ENCODE measurements around the gene HPSE.
"Not testable (repeated sequence)": the region's sequence is repeated elsewhere in the genome, so short reads cannot be mapped to it uniquely, and the experiment has no call there.

The HPSE gene

GRCh38 chr4:83329521-83330110, 5.0 kb downstream of the HPSE start:
- DNase-seq, result no peak

DNA sequence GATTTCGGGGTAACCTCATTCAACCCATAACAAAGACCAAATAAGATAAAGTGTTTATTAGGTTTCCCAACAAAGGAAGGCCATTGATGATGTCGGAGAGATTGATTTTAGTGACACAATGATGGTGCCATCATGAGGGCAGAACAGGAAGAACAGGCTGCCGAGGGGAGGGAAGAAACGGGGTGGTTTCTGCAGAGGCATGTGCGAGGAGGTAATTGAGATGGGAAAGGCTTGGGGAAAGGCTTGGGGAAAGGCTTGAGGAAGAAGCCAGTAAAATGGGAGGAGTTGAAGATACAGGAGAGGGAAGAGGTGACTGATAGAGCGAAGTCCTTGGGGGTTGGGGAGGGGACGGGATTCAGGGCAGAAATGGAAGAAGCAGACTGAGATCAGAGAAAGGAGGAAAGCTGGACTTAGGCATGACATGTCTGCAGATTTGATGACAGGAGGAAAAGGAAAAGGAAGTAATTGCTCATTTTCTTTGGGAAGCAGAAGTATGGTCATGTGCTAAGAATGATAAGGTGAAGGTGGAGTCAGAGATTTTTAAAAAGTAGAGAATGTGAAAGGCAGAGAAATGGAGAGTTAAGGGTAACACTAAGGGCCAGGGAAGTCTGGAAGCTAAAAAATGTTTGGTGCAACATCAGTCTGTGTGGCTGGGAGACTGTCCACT, 6.0 kb downstream of the HPSE start:
- no peak for DNase-seq

DNA sequence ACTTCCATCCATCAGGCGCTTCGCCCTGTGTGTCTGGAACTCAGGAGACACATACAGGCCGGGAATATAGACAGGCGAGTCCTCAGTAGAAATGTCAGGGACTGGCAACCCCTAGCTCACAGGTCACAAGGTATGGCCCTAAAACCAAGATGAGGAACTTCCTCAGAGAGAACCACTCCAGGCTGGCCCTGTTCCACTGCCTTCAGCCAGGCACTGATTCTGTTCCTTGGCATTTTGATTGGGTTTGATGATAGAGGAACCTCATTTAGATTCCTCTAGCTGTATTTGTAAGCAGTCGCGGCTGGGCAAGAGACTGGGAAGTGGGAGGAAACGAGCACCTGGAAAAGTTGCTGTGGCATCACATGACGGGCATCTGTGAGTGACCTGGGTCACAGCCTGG, 8.1 kb downstream of the HPSE start:
- no peak for DNase-seq

DNA sequence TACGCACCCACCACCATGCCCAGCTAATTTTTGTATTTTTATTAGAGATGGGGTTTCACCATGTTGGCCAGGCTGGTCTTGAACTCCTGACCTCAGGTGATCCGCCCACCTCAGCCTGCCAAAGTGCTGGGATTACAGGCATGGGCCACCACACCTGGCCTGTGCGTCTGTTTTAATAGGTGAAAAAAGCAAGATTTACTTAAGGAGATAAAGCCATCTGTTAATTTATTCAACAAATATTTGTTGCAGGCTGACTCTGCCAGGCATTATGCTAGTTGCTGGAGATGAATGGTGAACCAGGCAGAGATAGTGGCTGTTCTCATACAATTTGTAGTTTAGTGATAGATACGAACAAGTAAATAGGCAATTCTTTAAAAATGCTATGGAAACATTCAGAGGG, 9.3 kb downstream of the HPSE start:
- DNase-seq, result not testable (repeated sequence)

DNA sequence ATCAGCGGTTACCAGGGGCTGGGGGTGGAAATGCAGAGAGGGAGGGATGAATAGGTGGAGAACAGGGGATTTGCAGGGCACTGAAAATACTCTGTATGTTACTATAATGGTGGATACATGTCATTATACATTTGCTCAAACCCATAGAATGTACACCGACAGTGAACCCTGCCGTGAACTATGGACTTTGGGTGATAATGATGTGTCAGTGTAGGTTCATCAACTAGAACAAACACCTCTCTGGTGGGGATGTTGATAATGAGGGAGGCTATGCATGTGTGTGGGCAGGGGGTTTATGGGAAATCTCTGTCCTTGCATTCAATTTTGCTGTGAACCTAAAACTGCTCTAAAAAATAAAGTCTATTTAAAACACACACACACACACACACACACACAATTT, 11.5 kb downstream of the HPSE start:
- DNase-seq, result no peak

DNA sequence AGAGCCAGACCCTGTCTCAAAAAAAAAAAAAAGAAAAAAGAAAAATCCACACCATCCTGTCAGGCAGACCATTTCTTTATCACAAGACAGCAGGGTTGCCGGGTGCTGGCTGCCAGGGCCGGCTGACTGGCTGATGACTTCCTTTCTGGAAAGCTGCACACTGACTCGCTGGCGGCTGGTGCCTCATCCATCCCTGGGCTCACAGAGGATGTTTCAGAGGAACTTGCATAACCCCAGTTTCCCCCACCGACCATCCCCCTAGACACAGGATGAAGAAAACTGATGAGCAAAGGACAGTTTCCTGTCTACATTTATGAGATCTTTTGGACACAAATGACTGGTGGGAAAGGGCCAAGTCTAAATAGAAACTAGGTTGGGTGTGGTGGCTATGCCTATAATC, 14.1 kb downstream of the HPSE start:
- DNase-seq, result no peak

DNA sequence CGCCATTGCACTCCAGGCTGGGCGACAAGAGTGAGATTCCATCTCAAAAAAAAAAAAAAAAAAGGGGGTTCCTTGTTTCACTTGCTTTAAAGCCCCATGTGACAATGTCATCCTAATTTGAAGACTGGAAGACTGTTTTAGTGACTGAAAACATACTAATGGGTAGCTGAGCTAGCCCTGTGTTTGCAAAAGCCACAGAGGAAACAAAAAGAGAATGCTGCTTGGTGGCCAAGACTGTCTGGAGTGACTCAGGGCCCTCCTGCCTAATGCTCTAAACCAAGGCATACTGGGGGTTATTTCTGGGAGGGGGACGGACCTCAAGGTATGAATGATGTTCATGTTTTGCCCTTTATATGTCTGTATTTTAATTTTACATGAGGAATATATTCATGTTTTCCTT, 16.0 kb downstream of the HPSE start:
- no peak for DNase-seq

GRCh38 chr4:83317671-83318070, 17.0 kb downstream of the HPSE start:
- DNase-seq, result no peak

DNA sequence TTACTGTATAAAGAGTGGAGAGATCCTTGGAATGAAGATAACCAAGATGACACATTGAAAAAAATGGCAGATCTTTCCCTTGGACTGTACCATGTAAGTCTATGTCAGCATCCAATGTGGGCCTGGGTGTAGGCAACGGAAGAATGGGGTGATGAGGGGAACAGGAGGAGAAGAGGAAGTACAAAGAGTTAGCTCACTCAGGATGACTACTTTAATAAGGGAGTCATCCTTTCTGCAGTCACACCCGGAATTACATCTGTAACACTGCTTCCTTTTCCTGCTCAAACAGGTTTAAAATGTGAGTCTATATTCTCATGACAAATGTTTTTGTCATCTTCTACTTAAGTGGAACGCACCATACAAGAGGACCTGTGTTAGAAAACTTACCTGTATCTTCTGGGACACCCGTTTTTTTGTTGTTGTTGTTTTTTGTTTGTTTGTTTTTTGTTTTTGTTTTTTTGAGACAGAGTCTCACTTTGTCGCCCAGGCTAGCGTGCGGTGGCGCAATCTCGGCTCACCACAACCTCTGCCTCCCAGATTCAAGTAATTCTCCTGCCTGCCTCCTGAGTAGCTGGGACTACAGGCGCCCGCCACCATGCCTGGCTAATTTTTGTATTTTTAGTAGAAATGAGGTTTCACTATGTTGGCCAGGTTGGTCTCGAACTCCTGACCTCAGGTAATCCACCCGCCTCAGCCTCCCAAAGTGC, 18.0 kb downstream of the HPSE start:
- DNase-seq, result no peak

GRCh38 chr4:83315341-83315870, 19.2 kb downstream of the HPSE start:
- DNase-seq, result no peak

GRCh38 chr4:83308672-83309071, 26.0 kb downstream of the HPSE start:
- no peak for DNase-seq

GRCh38 chr4:83307920-83308319, 26.7 kb downstream of the HPSE start:
- no peak for DNase-seq

GRCh38 chr4:83305187-83305586, 29.5 kb downstream of the HPSE start:
- no peak for DNase-seq

GRCh38 chr4:83297548-83298260, 36.9 kb downstream of the HPSE start:
- no peak for DNase-seq

DNA sequence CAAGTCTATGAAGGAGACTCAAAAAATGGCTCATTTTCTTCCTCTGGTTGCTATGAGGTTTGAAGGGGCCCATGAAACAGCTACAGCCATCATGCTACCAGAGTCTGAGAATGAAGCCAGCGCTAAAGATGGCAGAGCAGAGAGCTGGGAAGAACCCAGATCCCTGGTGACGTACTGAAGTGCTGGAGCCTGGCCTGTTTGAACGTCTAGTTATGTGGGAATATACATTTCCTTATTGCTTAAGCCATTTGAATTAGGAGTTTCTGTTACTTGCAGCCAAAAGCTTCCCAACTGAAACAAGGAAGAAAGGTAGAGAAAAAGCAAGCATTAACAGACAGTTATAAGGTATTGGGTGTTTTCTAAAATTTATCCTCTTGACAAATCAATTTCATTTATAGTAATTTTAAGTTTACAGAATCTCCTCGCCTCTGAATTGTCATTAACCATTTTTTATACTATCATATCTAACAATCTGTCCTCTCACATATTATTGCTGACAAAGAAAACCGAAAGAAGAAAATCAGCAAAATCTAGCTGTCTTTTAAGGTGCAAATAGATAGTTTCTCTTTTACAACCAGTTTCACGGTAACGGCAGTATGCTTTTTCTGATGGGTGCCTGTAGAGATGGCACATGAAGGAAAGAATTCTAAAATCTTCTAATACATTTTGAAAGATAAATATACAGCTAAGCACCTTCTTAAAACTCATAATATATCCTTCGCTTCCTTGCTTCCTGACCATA, 41.2 kb downstream of the HPSE start:
- no peak for DNase-seq

DNA sequence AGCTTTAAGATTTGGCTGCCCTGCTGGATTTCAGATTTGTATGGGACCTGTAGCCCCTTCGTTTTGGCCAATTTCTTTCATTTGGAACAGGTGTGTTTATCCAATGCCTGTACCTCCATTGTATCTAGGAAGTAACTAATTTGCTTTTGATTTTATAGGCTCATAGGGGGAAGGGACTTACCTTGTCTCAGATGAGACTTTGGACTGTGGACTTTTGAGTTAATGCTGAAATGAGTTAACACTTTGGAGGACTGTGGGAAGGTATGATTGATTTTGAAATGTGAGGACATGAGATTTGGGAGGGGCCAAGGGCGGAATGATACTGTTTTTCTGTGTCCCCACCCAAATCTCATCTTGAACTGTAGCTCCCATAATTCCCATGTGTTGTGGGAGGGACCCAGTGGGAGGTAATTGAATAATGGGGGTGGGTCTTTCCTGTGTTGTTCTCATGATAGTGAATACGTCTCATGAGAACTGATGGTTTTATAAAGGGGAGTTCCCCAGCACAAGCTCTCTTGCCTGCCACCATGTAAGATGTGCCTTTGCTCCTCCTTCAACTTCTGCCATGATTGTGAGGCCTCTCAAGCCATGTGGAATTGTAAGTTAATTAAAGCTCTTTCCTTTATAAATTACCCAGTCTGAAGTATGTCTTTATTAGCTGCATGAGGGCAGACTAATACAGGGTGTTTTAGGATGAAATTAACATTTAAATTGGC, 44.4 kb downstream of the HPSE start:
- DNase-seq, result not testable (repeated sequence)

- not testable (repeated sequence) for DNase-seq
Measured at GRCh38 chr4:83288381-83288780, 46.3 kb downstream of the HPSE start.

GRCh38 chr4:83285055-83285407, 49.6 kb downstream of the HPSE start:
- no peak for DNase-seq

DNA sequence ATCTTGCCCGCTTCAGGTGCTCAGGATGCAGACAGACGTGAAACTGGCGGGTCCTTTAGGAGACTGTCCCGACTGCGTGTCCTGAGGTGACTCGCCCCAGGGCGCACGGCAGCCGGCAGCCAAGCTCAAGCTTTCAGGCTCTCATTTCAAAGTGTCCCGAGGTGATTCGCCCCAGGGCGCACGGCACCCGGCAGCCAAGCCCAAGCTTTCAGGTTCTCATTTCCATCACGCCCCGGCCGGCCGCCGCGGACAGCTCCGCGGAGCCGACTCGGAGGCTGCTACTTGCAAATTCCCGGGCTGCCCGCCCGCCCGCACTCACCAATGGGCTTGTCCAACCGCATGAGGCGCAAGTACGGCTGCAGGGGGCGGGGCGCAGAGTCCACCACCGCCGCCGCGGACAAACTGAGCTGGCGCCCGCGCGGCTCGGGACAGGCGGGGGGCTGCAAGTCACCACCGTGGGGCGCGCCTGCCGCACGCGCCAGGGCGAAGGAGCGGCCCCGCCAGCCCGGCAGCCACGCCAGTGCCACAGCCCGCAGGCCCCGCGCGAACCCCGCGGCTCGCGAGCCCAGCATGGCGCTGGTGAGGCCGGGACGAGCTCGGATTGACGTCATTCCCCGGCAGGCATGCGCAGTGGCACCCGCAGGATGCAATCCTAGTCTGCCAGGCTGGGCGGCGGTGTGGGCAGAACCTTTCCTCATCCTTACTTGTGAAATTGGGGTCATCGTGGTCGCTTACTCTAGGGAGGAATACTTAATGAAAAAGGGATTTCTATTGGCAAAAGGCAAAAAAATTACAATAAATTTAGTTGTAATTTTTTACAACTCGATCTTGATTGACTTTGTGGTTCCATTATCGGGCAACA, 50.2 kb downstream of the HPSE start, which contains the start of gene COQ2:
COQ2 (minus strand) TSS at position 606 of the 862 bp plus-strand sequence; CDS start at position 572, 34 bp downstream.
- DNase-seq, result peak; percentile 45

DNA sequence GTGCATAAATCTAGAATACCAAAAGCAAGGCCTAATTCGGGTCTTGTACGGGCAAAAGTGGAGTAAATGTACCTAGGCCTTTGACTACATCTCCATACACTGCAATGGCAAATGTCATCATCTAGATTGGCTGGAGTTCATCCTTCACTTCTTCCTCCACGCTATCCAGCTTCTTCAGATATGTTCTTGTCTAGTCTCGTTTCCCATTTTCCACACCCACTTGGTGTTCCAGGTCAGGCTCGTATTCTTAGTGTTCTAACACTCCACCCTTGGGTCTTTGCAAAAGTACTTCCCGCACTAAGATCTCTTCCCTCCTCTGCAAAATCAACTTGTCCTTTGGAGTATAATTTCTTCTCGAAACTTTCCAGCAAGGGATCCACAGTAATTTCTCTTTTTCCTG, 51.5 kb downstream of the HPSE start:
- DNase-seq, result no peak

- DNase-seq, result no peak
Measured at GRCh38 chr4:83282049-83282535, 52.6 kb downstream of the HPSE start.
